22Rv1 (cell line): Measurements from ENCODE around the gene GSK3B.

ENCODE experiments used
- H3K27ac ChIP-seq: fragments of 450-650 bp; 2 replicates; pipeline ENCODE4 v1.5.1; 2017
- ZFX ChIP-seq: fragments of 450-650 bp; IDR thresholded peaks from 2 replicates; pipeline ENCODE4 v1.6.1; 2017; ENCODE audit warnings: antibody characterized with exemption, borderline replicate concordance
- TF ChIP-seq, protein P1 (sequence below): fragments of 450-650 bp; IDR thresholded peaks from 2 replicates; pipeline ENCODE4 v1.5.1; 2017; ENCODE audit warnings: mild to moderate bottlenecking

Gene GSK3B

DNA sequence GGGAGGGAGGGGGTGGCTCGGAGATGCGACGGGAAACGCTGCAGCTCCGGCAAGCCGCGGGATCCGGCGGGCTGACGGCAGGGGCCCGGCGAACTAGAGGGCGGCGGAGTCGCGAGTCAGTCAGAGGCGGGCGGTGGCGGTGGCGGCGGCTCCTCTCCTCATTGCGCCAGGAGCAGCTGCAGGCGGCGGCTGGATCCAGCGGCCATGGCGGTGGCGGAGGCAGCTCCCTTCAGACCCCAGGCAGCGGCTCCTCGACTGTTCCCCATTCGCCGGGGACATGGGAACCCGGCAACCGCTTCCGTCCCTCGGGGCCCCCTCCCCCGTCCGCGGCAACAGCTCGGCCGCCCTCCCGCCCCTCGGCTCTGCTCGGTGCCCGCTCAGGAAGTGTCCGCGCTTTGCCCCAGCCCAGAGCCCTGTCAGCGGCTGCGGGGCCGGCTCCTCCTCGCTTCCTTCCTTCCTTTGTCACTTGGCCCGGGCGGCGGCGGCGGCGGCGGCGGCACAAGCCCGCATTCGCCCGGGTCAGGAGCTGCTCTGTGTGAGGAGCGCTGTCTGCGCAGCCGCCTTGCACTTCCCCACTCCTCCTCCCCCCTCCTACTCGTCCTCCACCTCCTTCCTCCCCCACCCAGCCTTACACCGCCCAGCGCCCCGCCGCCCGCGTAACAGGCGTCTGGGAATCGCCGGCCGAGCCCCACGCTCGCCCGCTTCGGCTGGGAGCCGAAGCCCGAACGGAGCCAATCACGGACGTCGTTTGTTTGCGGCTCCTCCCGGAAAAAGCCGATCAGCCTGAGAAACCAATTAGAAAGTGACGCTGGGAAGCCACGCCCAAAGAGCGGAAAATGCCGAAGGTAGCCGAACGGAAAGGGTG, at the start of gene GSK3B:
Gene GSK3B, minus strand, starts transcription at position 537 of the 865 bp plus-strand sequence. CDS start 1,013 bp downstream, outside the sequence.
- H3K27ac ChIP-seq, result peak within 1 kb of the TSS; percentile 100
- TF ChIP-seq, protein P1, sequence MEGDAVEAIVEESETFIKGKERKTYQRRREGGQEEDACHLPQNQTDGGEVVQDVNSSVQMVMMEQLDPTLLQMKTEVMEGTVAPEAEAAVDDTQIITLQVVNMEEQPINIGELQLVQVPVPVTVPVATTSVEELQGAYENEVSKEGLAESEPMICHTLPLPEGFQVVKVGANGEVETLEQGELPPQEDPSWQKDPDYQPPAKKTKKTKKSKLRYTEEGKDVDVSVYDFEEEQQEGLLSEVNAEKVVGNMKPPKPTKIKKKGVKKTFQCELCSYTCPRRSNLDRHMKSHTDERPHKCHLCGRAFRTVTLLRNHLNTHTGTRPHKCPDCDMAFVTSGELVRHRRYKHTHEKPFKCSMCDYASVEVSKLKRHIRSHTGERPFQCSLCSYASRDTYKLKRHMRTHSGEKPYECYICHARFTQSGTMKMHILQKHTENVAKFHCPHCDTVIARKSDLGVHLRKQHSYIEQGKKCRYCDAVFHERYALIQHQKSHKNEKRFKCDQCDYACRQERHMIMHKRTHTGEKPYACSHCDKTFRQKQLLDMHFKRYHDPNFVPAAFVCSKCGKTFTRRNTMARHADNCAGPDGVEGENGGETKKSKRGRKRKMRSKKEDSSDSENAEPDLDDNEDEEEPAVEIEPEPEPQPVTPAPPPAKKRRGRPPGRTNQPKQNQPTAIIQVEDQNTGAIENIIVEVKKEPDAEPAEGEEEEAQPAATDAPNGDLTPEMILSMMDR, result no peak
- no peak for TF ChIP-seq ZFX

DNA sequence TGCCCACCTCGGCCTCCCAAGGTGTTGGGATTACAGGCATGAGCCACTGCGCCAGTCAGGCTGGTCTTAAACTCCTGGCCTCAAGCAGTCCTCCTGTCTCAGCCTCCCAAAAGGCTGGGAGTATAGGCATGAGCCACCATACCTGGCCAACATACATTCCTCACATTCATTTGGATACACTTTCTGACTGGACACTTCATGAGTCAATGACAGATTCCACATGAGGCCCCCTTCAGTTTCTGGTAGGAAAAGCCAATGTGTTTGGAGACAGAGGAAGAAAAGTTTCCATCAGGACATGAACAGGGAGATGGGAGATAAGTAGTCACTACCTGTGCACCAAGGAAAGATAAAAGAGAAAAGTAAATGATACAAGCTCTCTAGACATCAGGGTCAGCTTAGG, 49.4 kb upstream of the GSK3B start:
- H3K27ac ChIP-seq, result no peak overlapping the region
- no peak for TF ChIP-seq ZFX
- TF ChIP-seq, protein P1, result no peak

DNA sequence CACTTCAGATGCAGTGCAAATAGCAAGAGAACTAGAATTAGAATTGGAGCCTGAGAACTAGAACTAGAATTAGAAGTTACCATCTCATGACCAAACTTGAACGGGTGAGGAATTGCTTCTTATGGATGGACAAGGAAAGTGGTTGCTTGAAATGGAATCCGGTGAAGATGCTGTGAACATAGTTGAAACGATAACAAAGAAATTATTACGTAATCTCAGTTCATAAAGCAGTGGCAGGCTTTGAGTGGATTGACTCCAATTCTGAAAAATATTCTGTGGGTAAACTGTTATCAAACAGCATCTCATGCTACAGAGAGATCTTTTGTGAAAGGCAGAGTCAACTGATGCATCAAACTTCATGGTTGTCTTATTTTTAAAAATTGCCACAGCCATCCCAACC, 48.0 kb upstream of the GSK3B start:
- TF ChIP-seq, protein P1, result no peak
- no peak for TF ChIP-seq ZFX
- H3K27ac ChIP-seq, result no peak overlapping the region

DNA sequence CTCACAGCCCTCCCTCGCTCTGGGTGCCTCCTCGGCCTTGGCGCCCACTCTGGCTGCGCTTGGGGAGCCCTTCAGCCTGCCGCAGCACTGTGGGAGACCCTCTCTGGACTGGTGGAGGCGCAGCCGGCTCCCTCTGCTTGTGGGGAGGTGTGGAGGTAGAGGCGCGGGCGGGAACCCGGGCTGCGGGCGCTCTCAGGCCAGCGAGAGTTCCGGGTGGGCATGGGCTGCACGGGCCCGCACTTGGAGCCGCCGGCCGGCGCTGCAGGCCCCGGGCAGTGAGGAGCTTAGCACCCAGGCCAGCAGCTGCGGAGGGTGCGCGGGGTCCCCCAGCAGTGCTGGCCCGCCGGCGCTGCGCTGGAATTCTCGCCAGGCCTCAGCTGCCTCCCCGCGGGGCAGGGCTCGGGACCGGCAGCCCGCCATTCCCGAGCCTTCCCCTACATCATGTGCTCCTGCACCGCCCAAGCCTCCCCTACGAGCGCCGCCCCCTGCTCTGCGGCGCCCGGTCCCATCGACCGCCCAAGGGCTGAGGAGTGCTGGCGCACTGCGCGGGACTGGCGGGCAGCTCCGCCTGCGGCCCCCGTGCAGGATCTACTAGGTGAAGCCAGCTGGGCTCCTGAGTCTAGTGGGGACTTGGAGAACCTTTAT, 46.0 kb upstream of the GSK3B start:
- TF ChIP-seq ZFX, result no peak
- TF ChIP-seq, protein P1, result no peak
- H3K27ac ChIP-seq, result no peak overlapping the region

DNA sequence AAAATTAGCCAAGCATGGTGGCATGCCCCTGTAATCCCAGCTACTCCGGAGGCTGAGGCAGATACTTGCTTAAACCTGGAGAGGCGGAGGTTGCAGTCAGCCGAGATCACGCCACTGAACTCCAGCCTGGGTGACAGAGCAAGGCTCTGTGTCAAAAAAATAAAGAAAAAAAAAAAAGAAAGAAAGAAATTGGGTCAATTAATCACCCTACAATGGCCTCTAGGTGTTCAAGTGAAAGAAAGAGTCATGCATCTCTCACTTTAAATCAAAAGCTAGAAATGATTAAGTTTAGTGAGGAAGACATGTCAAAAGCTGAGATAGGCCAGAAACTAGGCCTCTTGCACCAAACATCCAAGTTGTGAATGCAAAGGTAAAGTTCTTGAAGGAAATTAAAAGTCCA, 44.9 kb upstream of the GSK3B start:
- H3K27ac ChIP-seq, result no peak overlapping the region
- TF ChIP-seq ZFX, result no peak
- TF ChIP-seq, protein P1, result no peak

DNA sequence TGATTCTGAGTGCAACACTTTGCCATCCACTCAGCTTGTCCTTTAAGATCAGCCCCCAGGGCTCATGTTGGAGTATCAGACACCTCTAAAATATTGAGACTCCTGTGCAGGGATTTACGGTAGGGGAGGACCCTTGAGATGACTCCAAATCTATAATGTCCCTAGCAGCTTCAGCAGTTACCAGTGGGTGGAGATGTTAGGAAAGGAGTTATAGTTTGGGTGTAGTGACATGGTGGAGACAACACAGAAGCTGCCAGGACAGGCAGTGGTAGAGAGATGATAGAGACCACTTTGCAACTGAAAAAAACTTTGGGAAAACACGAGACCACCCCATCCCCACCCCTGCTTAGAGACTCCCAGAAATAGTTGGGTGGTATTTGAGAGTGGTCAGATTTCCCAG, 43.3 kb upstream of the GSK3B start:
- TF ChIP-seq, protein P1, result no peak
- no peak for TF ChIP-seq ZFX

DNA sequence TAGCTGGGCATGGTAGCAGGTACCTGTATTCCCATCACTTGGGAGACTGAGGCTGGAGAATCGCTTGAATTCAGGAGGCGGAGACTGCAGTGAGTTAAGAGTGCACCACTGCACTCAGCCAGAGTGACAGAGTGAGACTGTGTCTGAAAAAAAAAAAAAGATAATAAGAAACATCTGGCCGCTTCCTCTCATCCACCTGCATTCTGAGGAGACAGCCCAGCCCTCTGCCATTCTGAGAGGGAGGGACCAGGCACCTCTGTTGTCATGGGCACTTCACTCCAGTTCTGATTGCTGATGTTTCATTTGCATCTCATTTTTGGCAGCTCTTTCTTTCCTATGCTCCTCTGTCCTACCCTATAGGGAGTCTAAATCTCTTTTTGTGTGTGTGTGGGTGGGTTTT, 36.4 kb upstream of the GSK3B start:
- TF ChIP-seq, protein P1, result no peak
- TF ChIP-seq ZFX, result no peak
- no peak overlapping the region for H3K27ac ChIP-seq

More for the DNA sequence above, 43.3 kb upstream of the GSK3B start:
- no peak overlapping the region for H3K27ac ChIP-seq
